Measurements from ENCODE around the gene VARS2. TPM values are rescaled to one million over a fixed set of nuclear protein-coding genes. Genes with fewer than 3 reads are reported as not detected.
A peak's percentile ranks its signal among the peaks of the same experiment; 100 is the strongest.

The VARS2 gene
- total and polyA plus RNA-seq, 9 of the 15 experiments (the other 6 are each of a cell fraction or from before 2014, with no cell fraction given) = 1.6 to 53.6 (median 29.9) TPM

- TF ChIP-seq RUNX1 (IDR thresholded peaks at IDR 0.05; ENCODE audit: low read depth) (0 out of 2 replicates have a peak, but pooled peaks have one; percentile 38), ATF3 (IDR thresholded peaks at IDR 0.05) (no peak), ATF3 (CRISPR knock-in tag; conservative IDR thresholded peaks at IDR 0.05) (no peak), ZBTB8A (IDR thresholded peaks at IDR 0.05; ENCODE audit: partially characterized antibody) (no peak), HDAC1 (IDR thresholded peaks at IDR 0.05) (no peak), CCNT2 (IDR thresholded peaks at IDR 0.05; ENCODE audit: borderline replicate concordance, extremely low read depth, insufficient read length, low read depth, low read length) (peak; percentile 50), NONO (IDR thresholded peaks at IDR 0.05; ENCODE audit: low read depth in 2 of 2, low read length in 1 of 2) (no peak), POLR2G (IDR thresholded peaks at IDR 0.05; ENCODE audit: low read depth, low read length) (peak; percentile 63), ARID1B (IDR thresholded peaks at IDR 0.05) (no peak), KAT7 (CRISPR knock-in tag; IDR thresholded peaks at IDR 0.05; ENCODE audit: borderline replicate concordance) (0 out of 2 replicates have a peak, but pooled peaks have one; percentile 18), BCL6 (CRISPR knock-in tag; IDR thresholded peaks at IDR 0.05) (no peak), ZNF146 (CRISPR knock-in tag; IDR thresholded peaks at IDR 0.05; ENCODE audit: unreplicated experiment) (no peak), ZC3H11A (IDR thresholded peaks at IDR 0.05; ENCODE audit: low read depth, low read length) (no peak), GATA2 (CRISPR knock-in tag; IDR thresholded peaks at IDR 0.05) (no peak), SMARCB1 (IDR thresholded peaks at IDR 0.05; ENCODE audit: insufficient read length, low read depth) (no peak), HNRNPLL (IDR thresholded peaks at IDR 0.05; ENCODE audit: low read depth, low read length, poor library complexity, severe bottlenecking) (peak; percentile 26), KAT2B (IDR thresholded peaks at IDR 0.05; ENCODE audit: low read depth, low read length) (no peak), SRSF7 (optimal IDR thresholded peaks at IDR 0.05; ENCODE audit: low read depth, low read length) (no peak), ZNF436 (CRISPR knock-in tag; IDR thresholded peaks at IDR 0.05) (no peak), SIN3B (IDR thresholded peaks at IDR 0.05; ENCODE audit: low read depth) (no peak), MEF2A (IDR thresholded peaks at IDR 0.05; ENCODE audit: control insufficient read depth, low read depth, low read length) (no peak), SMARCA5 (IDR thresholded peaks at IDR 0.05) (no peak), SP2 (IDR thresholded peaks at IDR 0.05; ENCODE audit: extremely low read depth, low read depth, low read length, poor library complexity, severe bottlenecking) (no peak)
- TF ChIP-seq, protein P1, sequence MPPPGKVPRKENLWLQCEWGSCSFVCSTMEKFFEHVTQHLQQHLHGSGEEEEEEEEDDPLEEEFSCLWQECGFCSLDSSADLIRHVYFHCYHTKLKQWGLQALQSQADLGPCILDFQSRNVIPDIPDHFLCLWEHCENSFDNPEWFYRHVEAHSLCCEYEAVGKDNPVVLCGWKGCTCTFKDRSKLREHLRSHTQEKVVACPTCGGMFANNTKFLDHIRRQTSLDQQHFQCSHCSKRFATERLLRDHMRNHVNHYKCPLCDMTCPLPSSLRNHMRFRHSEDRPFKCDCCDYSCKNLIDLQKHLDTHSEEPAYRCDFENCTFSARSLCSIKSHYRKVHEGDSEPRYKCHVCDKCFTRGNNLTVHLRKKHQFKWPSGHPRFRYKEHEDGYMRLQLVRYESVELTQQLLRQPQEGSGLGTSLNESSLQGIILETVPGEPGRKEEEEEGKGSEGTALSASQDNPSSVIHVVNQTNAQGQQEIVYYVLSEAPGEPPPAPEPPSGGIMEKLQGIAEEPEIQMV (tag; conservative IDR thresholded peaks at IDR 0.05; ENCODE audit: low read depth) = no peak
- TF ChIP-seq, protein P2, sequence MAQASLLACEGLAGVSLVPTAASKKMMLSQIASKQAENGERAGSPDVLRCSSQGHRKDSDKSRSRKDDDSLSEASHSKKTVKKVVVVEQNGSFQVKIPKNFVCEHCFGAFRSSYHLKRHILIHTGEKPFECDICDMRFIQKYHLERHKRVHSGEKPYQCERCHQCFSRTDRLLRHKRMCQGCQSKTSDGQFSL (CRISPR knock-in tag; IDR thresholded peaks at IDR 0.05) = 0 out of 2 replicates have a peak, but pooled peaks have one; percentile 23
- TF ChIP-seq, protein P2 (tag; IDR thresholded peaks at IDR 0.05) = no peak
Measured at GRCh38 chr6:30883685-30884520, 30.1 kb upstream of the VARS2 start, which contains the start of gene DDR1 (continued).

All from K562 (cell line).